ENCODE measurements around the gene NEK9.

Gene NEK9

GRCh38 chr14:75120541-75121291, 6.1 kb downstream of the NEK9 start:
- in situ Hi-C loops (cut with MboI; ENCODE audit: low sequenced_read_pairs), result no loop called here

- in situ Hi-C loops (cut with MboI; ENCODE audit: low sequenced_read_pairs), result no loop called here
Measured at GRCh38 chr14:75119056-75119455, 7.8 kb downstream of the NEK9 start.

- in situ Hi-C loops (cut with MboI; ENCODE audit: low sequenced_read_pairs), result no loop called here
Measured at GRCh38 chr14:75113932-75114539, 12.8 kb downstream of the NEK9 start.

GRCh38 chr14:75109877-75110276, 17.0 kb downstream of the NEK9 start:
- in situ Hi-C loops (cut with MboI; ENCODE audit: low sequenced_read_pairs), result no loop called here

- in situ Hi-C loops (cut with MboI; ENCODE audit: low sequenced_read_pairs), result no loop called here
Measured at GRCh38 chr14:75107186-75107585, 19.7 kb downstream of the NEK9 start.

- in situ Hi-C loops (cut with MboI; ENCODE audit: low sequenced_read_pairs), result no loop called here
Measured at GRCh38 chr14:75101491-75101890, 25.4 kb downstream of the NEK9 start.

GRCh38 chr14:75098682-75099081, 28.2 kb downstream of the NEK9 start:
- in situ Hi-C loops (cut with MboI; ENCODE audit: low sequenced_read_pairs), result loop anchor here (25.0 kb wide), 1 partner anchor 186 kb away; the partner anchor contains the start of gene RPS6KL1

- in situ Hi-C loops (cut with MboI; ENCODE audit: low sequenced_read_pairs), result loop anchor here (25.0 kb wide), 1 partner anchor 186 kb away; the partner anchor contains the start of gene RPS6KL1
Measured at GRCh38 chr14:75098212-75098611, 28.6 kb downstream of the NEK9 start.

- in situ Hi-C loops (cut with MboI; ENCODE audit: low sequenced_read_pairs), result loop anchor here (25.0 kb wide), 1 partner anchor 185 kb away; the partner anchor contains the start of gene RPS6KL1
Measured at GRCh38 chr14:75096959-75097358, 29.9 kb downstream of the NEK9 start.

- in situ Hi-C loops (cut with MboI; ENCODE audit: low sequenced_read_pairs), result loop anchor here (25.0 kb wide), 1 partner anchor 183 kb away; the partner anchor contains the start of gene RPS6KL1
Measured at GRCh38 chr14:75095690-75096089, 31.2 kb downstream of the NEK9 start.

GRCh38 chr14:75094896-75095295, 32.0 kb downstream of the NEK9 start:
- in situ Hi-C loops (cut with MboI; ENCODE audit: low sequenced_read_pairs), result loop anchor here (25.0 kb wide), 1 partner anchor 183 kb away; the partner anchor contains the start of gene RPS6KL1

- in situ Hi-C loops (cut with MboI; ENCODE audit: low sequenced_read_pairs), result loop anchor here (25.0 kb wide), 1 partner anchor 180 kb away; the partner anchor contains the start of gene RPS6KL1
Measured at GRCh38 chr14:75092698-75093097, 34.1 kb downstream of the NEK9 start.

GRCh38 chr14:75091251-75091650, 35.6 kb downstream of the NEK9 start:
- in situ Hi-C loops (cut with MboI; ENCODE audit: low sequenced_read_pairs), result loop anchor here (25.0 kb wide), 1 partner anchor 179 kb away; the partner anchor contains the start of gene RPS6KL1

- in situ Hi-C loops (cut with MboI; ENCODE audit: low sequenced_read_pairs), result loop anchor here (25.0 kb wide), 1 partner anchor 178 kb away; the partner anchor contains the start of gene RPS6KL1
Measured at GRCh38 chr14:75090353-75090752, 36.5 kb downstream of the NEK9 start.

GRCh38 chr14:75088566-75089373, 38.1 kb downstream of the NEK9 start:
- in situ Hi-C loops (cut with MboI; ENCODE audit: low sequenced_read_pairs), result loop anchor here (25.0 kb wide), 1 partner anchor 176 kb away; the partner anchor contains the start of gene RPS6KL1

- in situ Hi-C loops (cut with MboI; ENCODE audit: low sequenced_read_pairs), result loop anchor here (25.0 kb wide), 1 partner anchor 176 kb away; the partner anchor contains the start of gene RPS6KL1
Measured at GRCh38 chr14:75088153-75088552, 38.7 kb downstream of the NEK9 start.

GRCh38 chr14:75084513-75084912, 42.3 kb downstream of the NEK9 start:
- in situ Hi-C loops (cut with MboI; ENCODE audit: low sequenced_read_pairs), result loop anchor here (25.0 kb wide), 1 partner anchor 172 kb away; the partner anchor contains the start of gene RPS6KL1

- in situ Hi-C loops (cut with MboI; ENCODE audit: low sequenced_read_pairs), result loop anchor here (25.0 kb wide), 1 partner anchor 171 kb away; the partner anchor contains the start of gene RPS6KL1
Measured at GRCh38 chr14:75083271-75083670, 43.6 kb downstream of the NEK9 start.

GRCh38 chr14:75081660-75082229, 45.1 kb downstream of the NEK9 start:
- in situ Hi-C loops (cut with MboI; ENCODE audit: low sequenced_read_pairs), result loop anchor here (25.0 kb wide), 1 partner anchor 169 kb away; the partner anchor contains the start of gene RPS6KL1

GRCh38 chr14:75079521-75079920, 47.3 kb downstream of the NEK9 start:
- in situ Hi-C loops (cut with MboI; ENCODE audit: low sequenced_read_pairs), result loop anchor here (25.0 kb wide), 1 partner anchor 167 kb away; the partner anchor contains the start of gene RPS6KL1
